K562 (cell line): ENCODE measurements around the gene ZNF646. TPM values are rescaled to one million over a fixed set of nuclear protein-coding genes. Genes with fewer than 3 reads are reported as not detected.
A peak's percentile ranks its signal among the peaks of the same experiment; 100 is the strongest.

Experiments
- CBX3 ChIP-seq, 2 experiments: IDR thresholded peaks; 1 replicate in 1 of 2; 2 replicates in 1 of 2; pipeline ENCODE4 v1.6.1; 2012; ENCODE audit warnings: inconsistent platforms in 2 of 2, low read length in 2 of 2, borderline replicate concordance in 1 of 2, control low read depth in 1 of 2
- CTBP1 ChIP-seq: fragments of 450-650 bp; IDR thresholded peaks from 2 replicates; pipeline ENCODE4 v1.6.1; 2016; ENCODE audit warnings: borderline replicate concordance
- DDX20 ChIP-seq: fragments of 450-650 bp; IDR thresholded peaks from 2 replicates; pipeline ENCODE4 v1.6.1; 2016; ENCODE audit warnings: missing genetic modification characterization, low read depth, mild to moderate bottlenecking, missing compliant biosample characterization, moderate library complexity
- GATAD2B ChIP-seq: fragments of 450-650 bp; IDR thresholded peaks from 2 replicates; pipeline ENCODE4 v1.6.1; 2017; ENCODE audit warnings: mild to moderate bottlenecking, borderline replicate concordance
- NCOA4 ChIP-seq: fragments of 450-650 bp; IDR thresholded peaks from 2 replicates; pipeline ENCODE4 v1.6.1; 2018; ENCODE audit warnings: mild to moderate bottlenecking; ENCODE audit not compliant: partially characterized antibody
- NCOR1 ChIP-seq: fragments of 450-650 bp; IDR thresholded peaks from 2 replicates; pipeline ENCODE4 v1.6.1; 2016; ENCODE audit warnings: mild to moderate bottlenecking, moderate library complexity
- TCFL5 ChIP-seq: fragments of 250-450 bp; sonication (Bioruptor Pico); conservative IDR thresholded peaks from 2 replicates; pipeline ENCODE4 v1.6.1; 2021; ENCODE audit warnings: mild to moderate bottlenecking, moderate library complexity, matching md5 sums
- ZBTB7A ChIP-seq: IDR thresholded peaks from 2 replicates; pipeline ENCODE4 v1.6.1; 2011; ENCODE audit warnings: low read depth, mild to moderate bottlenecking, low read length, moderate library complexity, borderline replicate concordance; ENCODE audit not compliant: control insufficient read depth
- ZNF436 ChIP-seq: fragments of 250-450, 450-650 bp; sonication (Bioruptor Pico); formaldehyde crosslinking; IDR thresholded peaks from 2 replicates; pipeline ENCODE4 v1.7.0; 2020; ENCODE audit warnings: mild to moderate bottlenecking
- polyA plus RNA-seq, 8 experiments: library from polyadenylated mRNA; depleted of rRNA in 4 of 8; stranded (reverse) in 5 of 8; unstranded in 3 of 8; fragments of >200 nt; fragmentation: Nextera tagmentation in 2 of 8; fragmentation: Illumina TruSeq in 1 of 8; extraction: Ambion mirVana in 2 of 8; extraction: Trizol in 1 of 8; gene quantifications; 2 replicates each; pipeline versions ENCODE4 v1.2.1 to v1.2.3, GENCODE V29; 2011 to 2014; ENCODE audit warnings: inconsistent platforms in 1 of 8, missing spikeins in 1 of 8
- total RNA-seq, 7 experiments: library from RNA; depleted of rRNA in 6 of 7; stranded (reverse); fragments of >200 nt in 6 of 7; fragmentation: Illumina TruSeq in 2 of 7; extraction: Trizol in 2 of 7; gene quantifications; 2 replicates each; pipeline versions ENCODE4 v1.2.1 to v1.2.3, GENCODE V29; 2011 to 2021; ENCODE audit warnings: low replicate concordance in 1 of 7
- TF ChIP-seq, protein P1 (sequence below): fragments of 200-600 bp; sonication (generic); IDR thresholded peaks from one replicate; pipeline ENCODE4 v1.6.1; 2012; ENCODE audit warnings: mild to moderate bottlenecking, low read depth, low read length, inconsistent platforms
- TF ChIP-seq, protein P2 (sequence below): sonication (generic); formaldehyde crosslinking; IDR thresholded peaks from 2 replicates; pipeline ENCODE4 v1.8.0; 2022; ENCODE audit warnings: mild to moderate bottlenecking, missing genetic modification reagents
- TF ChIP-seq, protein P3 (sequence below): fragments of 450-650 bp; IDR thresholded peaks from 2 replicates; pipeline ENCODE4 v1.6.1; 2016; ENCODE audit warnings: borderline replicate concordance

Gene ZNF646
- total and polyA plus RNA-seq, 9 of the 15 experiments (the other 6 are each of a cell fraction or from before 2014, with no cell fraction given), result 0.08 to 20.6 (median 8.0) TPM

- TF ChIP-seq CTBP1, result peak; percentile 83; the same call in 1 of the 2 replicates
- TF ChIP-seq, protein P1, sequence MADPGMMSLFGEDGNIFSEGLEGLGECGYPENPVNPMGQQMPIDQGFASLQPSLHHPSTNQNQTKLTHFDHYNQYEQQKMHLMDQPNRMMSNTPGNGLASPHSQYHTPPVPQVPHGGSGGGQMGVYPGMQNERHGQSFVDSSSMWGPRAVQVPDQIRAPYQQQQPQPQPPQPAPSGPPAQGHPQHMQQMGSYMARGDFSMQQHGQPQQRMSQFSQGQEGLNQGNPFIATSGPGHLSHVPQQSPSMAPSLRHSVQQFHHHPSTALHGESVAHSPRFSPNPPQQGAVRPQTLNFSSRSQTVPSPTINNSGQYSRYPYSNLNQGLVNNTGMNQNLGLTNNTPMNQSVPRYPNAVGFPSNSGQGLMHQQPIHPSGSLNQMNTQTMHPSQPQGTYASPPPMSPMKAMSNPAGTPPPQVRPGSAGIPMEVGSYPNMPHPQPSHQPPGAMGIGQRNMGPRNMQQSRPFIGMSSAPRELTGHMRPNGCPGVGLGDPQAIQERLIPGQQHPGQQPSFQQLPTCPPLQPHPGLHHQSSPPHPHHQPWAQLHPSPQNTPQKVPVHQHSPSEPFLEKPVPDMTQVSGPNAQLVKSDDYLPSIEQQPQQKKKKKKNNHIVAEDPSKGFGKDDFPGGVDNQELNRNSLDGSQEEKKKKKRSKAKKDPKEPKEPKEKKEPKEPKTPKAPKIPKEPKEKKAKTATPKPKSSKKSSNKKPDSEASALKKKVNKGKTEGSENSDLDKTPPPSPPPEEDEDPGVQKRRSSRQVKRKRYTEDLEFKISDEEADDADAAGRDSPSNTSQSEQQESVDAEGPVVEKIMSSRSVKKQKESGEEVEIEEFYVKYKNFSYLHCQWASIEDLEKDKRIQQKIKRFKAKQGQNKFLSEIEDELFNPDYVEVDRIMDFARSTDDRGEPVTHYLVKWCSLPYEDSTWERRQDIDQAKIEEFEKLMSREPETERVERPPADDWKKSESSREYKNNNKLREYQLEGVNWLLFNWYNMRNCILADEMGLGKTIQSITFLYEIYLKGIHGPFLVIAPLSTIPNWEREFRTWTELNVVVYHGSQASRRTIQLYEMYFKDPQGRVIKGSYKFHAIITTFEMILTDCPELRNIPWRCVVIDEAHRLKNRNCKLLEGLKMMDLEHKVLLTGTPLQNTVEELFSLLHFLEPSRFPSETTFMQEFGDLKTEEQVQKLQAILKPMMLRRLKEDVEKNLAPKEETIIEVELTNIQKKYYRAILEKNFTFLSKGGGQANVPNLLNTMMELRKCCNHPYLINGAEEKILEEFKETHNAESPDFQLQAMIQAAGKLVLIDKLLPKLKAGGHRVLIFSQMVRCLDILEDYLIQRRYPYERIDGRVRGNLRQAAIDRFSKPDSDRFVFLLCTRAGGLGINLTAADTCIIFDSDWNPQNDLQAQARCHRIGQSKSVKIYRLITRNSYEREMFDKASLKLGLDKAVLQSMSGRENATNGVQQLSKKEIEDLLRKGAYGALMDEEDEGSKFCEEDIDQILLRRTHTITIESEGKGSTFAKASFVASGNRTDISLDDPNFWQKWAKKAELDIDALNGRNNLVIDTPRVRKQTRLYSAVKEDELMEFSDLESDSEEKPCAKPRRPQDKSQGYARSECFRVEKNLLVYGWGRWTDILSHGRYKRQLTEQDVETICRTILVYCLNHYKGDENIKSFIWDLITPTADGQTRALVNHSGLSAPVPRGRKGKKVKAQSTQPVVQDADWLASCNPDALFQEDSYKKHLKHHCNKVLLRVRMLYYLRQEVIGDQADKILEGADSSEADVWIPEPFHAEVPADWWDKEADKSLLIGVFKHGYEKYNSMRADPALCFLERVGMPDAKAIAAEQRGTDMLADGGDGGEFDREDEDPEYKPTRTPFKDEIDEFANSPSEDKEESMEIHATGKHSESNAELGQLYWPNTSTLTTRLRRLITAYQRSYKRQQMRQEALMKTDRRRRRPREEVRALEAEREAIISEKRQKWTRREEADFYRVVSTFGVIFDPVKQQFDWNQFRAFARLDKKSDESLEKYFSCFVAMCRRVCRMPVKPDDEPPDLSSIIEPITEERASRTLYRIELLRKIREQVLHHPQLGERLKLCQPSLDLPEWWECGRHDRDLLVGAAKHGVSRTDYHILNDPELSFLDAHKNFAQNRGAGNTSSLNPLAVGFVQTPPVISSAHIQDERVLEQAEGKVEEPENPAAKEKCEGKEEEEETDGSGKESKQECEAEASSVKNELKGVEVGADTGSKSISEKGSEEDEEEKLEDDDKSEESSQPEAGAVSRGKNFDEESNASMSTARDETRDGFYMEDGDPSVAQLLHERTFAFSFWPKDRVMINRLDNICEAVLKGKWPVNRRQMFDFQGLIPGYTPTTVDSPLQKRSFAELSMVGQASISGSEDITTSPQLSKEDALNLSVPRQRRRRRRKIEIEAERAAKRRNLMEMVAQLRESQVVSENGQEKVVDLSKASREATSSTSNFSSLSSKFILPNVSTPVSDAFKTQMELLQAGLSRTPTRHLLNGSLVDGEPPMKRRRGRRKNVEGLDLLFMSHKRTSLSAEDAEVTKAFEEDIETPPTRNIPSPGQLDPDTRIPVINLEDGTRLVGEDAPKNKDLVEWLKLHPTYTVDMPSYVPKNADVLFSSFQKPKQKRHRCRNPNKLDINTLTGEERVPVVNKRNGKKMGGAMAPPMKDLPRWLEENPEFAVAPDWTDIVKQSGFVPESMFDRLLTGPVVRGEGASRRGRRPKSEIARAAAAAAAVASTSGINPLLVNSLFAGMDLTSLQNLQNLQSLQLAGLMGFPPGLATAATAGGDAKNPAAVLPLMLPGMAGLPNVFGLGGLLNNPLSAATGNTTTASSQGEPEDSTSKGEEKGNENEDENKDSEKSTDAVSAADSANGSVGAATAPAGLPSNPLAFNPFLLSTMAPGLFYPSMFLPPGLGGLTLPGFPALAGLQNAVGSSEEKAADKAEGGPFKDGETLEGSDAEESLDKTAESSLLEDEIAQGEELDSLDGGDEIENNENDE, result no peak
- no peak; the same call in 1 of the 2 replicates for TF ChIP-seq GATAD2B
- TF ChIP-seq, protein P2, sequence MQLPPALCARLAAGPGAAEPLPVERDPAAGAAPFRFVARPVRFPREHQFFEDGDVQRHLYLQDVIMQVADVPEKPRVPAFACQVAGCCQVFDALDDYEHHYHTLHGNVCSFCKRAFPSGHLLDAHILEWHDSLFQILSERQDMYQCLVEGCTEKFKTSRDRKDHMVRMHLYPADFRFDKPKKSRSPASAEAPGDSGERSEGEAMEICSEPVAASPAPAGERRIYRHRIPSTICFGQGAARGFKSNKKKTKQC, result peak; percentile 91
- no peak for TF ChIP-seq TCFL5 (CRISPR knock-in tag)
- peak; percentile 82 for TF ChIP-seq ZBTB7A
- no peak for TF ChIP-seq DDX20
- TF ChIP-seq, protein P3, sequence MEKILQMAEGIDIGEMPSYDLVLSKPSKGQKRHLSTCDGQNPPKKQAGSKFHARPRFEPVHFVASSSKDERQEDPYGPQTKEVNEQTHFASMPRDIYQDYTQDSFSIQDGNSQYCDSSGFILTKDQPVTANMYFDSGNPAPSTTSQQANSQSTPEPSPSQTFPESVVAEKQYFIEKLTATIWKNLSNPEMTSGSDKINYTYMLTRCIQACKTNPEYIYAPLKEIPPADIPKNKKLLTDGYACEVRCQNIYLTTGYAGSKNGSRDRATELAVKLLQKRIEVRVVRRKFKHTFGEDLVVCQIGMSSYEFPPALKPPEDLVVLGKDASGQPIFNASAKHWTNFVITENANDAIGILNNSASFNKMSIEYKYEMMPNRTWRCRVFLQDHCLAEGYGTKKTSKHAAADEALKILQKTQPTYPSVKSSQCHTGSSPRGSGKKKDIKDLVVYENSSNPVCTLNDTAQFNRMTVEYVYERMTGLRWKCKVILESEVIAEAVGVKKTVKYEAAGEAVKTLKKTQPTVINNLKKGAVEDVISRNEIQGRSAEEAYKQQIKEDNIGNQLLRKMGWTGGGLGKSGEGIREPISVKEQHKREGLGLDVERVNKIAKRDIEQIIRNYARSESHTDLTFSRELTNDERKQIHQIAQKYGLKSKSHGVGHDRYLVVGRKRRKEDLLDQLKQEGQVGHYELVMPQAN, result peak; percentile 88
- TF ChIP-seq ZNF436 (CRISPR knock-in tag), result no peak
- TF ChIP-seq CBX3 (IDR thresholded peaks at IDR 0.05; ENCODE audit: borderline replicate concordance in 1 of 2, low read length in 2 of 2), result peak in 1 of 2 experiments; percentile 78; a peak in 1 of 3 replicates
- TF ChIP-seq NCOR1, result peak; percentile 48; the same call in 1 of the 2 replicates
- TF ChIP-seq NCOA4, result no peak
Measured at GRCh38 chr16:31032736-31033708, 41.2 kb upstream of the ZNF646 start, which contains the start of gene STX4 (continued).
